T follicular helper cell (primary cell): ENCODE measurements around the gene KCTD2.
"Not testable (repeated sequence)": the region's sequence is repeated elsewhere in the genome, so short reads cannot be mapped to it uniquely, and the experiment has no call there.

Experiments used
- DNase-seq: peaks from one replicate; pipeline ENCODE4 v3.0.0-alpha.2; 2020; ENCODE audit warnings: low read depth

Gene KCTD2

DNA sequence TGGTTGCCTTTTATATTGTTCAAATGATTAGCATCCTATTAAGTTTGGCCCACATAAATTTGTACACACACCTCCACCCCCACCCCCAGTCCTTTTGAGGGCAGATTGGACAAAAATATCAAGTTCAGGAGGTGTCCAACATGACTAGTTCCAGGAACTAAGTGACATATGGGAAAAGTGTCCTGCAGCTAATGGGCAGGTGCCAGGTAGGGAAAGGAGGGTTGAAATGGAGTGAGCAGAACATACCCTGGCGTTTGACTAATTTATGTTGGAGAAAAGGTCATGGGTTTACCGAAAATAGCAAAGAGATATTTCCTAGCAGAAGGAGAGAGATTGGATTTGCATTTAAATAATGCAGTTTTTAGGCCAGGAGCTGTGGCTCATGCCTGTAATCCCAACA, 4.9 kb downstream of the KCTD2 start:
- DNase-seq = no peak

DNA sequence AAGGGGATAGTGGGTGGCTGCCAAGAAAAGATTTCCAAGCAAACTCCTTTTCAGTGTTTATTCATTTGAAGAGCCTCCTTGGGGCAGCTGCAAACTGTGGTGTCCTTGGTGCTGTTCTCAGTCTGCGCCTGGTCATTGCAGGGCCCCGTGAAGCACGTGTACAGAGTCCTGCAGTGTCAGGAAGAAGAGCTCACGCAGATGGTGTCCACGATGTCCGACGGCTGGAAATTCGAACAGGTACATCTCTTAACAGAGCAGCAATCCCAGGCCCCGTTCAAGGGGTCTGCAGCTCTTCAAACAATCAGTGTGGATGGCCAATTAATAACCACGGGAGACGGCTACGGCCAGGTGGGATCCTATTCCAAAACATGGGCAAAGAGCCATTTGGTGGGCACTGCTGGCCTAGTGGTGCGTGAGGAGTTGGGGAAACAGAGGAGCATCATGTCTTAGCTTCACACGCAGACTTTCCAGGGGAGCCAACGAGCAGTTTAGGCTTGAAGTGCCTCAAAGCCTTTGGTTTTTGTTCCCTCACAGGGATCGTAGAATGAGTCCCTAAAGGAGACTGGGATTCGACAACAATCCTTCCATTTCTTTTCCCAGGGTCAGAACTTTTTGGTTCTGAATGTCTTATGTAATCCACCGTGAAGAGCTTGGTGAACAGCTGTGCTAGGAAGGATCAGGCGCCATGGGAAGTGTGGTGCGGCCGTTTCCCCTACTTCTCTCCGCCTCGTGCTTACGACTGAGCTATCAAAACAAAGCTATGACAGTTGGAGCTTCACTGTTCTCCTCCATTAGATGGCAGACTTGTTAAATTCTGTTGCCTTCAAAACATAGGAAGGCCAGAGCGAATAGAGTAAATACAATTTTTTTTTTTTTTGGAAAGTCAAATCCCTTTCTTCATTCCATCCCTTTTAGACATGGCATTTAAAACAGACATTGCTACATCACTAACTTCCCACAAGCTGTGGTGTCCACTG, 12.6 kb downstream of the KCTD2 start:
- DNase-seq = no peak

GRCh38 chr17:75060434-75061054, 13.5 kb downstream of the KCTD2 start:
- no peak for DNase-seq

- DNase-seq = no peak
Observed at GRCh38 chr17:75061055-75061438, 14.0 kb downstream of the KCTD2 start.

- DNase-seq = no peak
Observed at GRCh38 chr17:75061618-75062017, 14.6 kb downstream of the KCTD2 start.

GRCh38 chr17:75063201-75063600, 16.2 kb downstream of the KCTD2 start:
- DNase-seq = no peak

- no peak for DNase-seq
Observed at GRCh38 chr17:75063626-75064025, 16.6 kb downstream of the KCTD2 start.

DNA sequence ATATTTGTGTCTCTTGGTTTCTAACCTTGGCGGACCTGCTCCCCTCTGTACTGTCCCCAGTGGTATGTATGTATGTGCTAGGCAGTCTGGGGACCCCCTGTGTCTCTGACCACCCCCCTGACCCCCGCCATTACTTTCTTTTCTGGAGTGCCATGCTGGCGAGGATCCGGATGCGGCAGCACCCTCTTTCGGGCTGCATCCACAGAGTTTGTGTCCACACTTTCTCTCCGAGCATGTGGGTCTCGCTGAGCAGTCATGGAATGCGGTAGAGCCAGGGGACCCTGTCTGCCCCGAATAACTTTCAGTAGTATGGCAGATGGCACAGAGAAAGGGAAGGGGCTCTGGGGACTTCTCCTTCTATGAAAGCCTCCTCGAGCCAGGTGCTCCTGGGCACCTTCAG, 17.0 kb downstream of the KCTD2 start:
- DNase-seq = no peak

- no peak for DNase-seq
Observed at GRCh38 chr17:75064460-75064859, 17.4 kb downstream of the KCTD2 start.

- DNase-seq = no peak
Observed at GRCh38 chr17:75064867-75065561, 18.0 kb downstream of the KCTD2 start.

GRCh38 chr17:75065562-75066151, 18.6 kb downstream of the KCTD2 start:
- DNase-seq = no peak

- DNase-seq = no peak
Observed at GRCh38 chr17:75067856-75068255, 20.8 kb downstream of the KCTD2 start.

DNA sequence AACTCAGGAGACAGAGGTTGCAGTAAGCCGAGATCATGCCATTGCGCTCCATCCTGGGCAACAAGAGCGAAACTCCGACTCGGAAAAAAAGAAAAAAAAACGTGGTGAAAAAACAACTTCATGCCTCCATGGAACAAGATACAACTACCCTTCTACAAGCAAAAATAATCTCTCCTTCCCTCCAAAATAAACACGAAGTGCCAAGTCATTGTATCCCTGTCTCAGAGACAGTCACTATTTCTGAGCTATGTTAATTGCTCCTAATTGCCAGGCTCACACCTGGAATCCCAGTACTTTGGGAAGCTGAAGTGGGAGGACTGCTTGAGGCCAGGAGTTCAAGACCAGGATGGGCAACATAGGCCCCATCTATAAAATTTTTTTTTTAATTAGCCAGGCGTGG, 21.7 kb downstream of the KCTD2 start:
- no peak for DNase-seq

DNA sequence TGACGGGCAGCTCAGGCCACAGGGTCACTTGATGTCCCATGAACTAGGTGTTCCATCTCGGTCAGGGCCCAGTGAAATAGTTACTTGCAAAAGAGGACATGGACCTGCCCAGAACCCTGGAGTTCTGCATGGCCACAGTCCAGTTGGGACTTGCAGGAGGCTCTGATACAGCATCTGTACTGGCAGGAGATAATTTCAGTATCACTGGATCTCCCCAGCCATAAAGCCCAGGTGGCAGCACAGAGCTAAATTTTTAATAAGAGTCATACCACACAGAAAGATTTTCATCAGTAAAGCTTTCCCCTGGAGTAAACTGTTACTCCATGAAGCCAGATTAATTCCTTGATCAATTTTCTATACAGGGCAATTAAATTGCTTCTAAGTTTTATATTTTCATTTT, 22.8 kb downstream of the KCTD2 start:
- no peak for DNase-seq

GRCh38 chr17:75071478-75072271, 24.6 kb downstream of the KCTD2 start:
- not testable (repeated sequence) for DNase-seq

- not testable (repeated sequence) for DNase-seq
Observed at GRCh38 chr17:75072909-75073308, 25.9 kb downstream of the KCTD2 start.

DNA sequence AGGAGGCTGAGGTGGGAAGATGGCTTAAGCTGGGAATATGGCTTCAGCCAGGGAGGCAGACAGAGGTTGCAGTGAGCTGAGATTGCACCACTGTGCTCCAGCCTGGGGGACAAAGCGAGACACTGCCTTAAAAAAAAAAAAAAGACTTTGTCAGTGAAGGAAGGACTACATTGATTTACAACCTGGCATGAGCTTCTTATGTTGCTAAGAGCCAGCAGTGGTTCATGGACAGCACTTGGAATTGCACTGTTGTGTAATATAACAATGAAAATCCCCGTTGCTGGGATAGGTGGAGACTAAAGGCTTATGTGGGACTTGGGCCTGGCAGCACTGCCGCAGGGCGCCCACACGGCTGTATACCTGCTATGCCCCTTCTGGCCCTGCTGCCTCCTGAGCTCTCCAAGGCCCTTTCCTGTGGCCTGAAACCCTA, 26.6 kb downstream of the KCTD2 start:
- no peak for DNase-seq

DNA sequence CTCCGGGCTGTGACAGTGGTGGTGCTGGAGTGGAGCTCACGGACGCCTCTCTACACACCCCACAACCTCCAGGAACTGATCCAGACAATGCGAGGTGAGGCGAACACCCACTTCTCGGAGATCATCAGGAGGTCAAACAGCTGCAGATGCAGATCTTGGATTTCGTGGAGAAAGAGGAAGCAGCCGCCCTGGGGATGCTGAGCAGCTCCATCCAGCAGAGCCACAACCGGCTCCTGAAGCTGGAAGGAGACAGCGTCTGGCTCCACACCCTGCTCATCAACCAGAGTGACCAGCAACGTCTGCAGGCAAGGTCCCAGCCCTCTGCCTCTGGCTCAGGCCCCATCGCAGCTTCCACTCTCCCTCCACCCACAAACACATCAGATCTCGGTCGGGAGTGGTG, 27.5 kb downstream of the KCTD2 start:
- DNase-seq = no peak

GRCh38 chr17:75075597-75076336, 28.7 kb downstream of the KCTD2 start:
- DNase-seq = no peak

DNA sequence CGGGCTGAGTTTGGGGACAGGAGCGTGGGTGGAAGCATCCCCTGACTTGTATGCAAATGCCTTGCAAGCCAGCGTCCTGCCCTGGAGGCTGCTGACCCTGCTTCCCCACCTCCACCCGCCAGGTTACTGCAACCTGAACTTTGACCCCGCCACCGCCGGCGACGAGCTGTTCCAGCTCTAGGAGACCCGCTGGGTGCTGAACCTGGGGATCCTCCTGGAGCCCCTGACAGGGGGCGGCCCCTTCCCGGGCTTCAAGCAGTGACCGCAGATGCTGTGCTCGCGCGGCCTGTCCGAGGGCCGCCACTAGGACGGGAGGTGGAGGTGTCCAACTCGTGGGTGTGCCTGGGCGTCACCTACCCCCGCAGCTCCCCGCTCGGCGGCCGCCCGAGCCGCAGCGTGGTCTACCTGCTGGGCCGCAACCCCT, 30.1 kb downstream of the KCTD2 start:
- no peak for DNase-seq
